Upper lobe of left lung (tissue), 4 donors: ENCODE measurements around the gene LRRK1.

ENCODE experiments used
- CTCF ChIP-seq, 6 experiments: fragments of 450-650 bp in 4 of 6; fragments of 200-600 bp in 2 of 6; sonication (generic) in 2 of 6; IDR thresholded peaks; one replicate each; pipeline ENCODE4 v1.5.1; 2016 to 2019; ENCODE audit warnings: antibody characterized with exemption in 6 of 6
- EP300 ChIP-seq, 4 donors: sonication (generic); formaldehyde crosslinking; IDR thresholded peaks; one replicate each; pipeline ENCODE4 v1.5.1; 2017; ENCODE audit warnings: antibody characterized with exemption in 4 of 4, control low read depth in 2 of 4
- POLR2A ChIP-seq, 4 donors: fragments of 450-650 bp; IDR thresholded peaks; one replicate each; pipeline ENCODE4 v1.5.1; 2016 to 2017; ENCODE audit warnings: antibody characterized with exemption in 4 of 4, mild to moderate bottlenecking in 2 of 4
- POLR2AphosphoS5 ChIP-seq, 2 donors: sonication (generic); formaldehyde crosslinking; IDR thresholded peaks; one replicate each; pipeline ENCODE4 v1.5.1; 2017; ENCODE audit warnings: antibody characterized with exemption in 2 of 2

DNA sequence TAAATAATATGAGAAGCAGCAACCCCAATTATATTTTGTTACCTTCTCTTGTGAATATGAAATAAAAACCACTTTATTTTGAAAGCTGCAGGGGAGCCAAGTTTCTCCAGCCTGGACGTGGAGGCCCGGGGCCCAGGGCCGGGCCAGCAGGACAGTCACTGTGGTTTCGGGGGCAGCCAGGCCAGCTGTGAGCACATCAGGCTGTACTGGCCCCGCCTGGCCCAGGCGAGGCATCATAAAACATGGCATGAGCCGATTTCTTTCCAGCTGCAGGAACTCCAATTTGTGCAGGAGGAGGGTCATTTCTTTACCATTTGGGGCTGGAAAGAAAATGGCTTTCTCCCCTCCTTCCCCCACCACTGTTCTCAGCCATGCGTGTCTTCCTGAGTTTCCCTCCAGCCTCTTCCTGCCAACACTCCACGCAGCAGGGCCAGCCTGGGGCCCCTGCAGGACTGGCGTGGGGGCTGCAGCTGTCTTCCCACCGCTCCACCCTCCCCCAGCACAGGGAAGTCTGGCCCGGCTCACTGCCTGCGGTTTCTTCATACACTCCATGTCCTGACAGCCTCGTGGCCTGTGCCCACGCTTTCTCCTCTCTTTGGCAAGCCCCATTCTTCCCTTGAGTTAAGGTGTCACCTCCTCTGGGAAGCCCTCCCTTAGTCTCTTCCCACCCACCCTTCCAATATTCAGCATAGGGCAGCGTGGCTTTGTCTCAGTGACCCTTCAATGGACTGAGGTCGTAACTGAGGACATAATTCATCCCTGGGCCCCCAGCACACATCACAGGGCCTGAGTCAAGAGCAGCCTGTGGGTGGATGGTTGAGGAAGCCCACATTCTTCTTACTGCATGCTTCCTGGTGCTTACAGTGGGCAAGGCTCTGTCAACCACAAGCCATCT is 196.9 kb downstream of the LRRK1 start:
- TF ChIP-seq CTCF (IDR thresholded peaks at IDR 0.05) (no peak), POLR2A (IDR thresholded peaks at IDR 0.05) (no peak), EP300 (IDR thresholded peaks at IDR 0.05) (no peak), POLR2AphosphoS5 (IDR thresholded peaks at IDR 0.05) (no peak)
